Right atrium auricular region (tissue), 2 donors: Measurements from ENCODE around the gene TRIM31. TPM values are rescaled to one million over a fixed set of nuclear protein-coding genes. Genes with fewer than 3 reads are reported as not detected.
A peak's percentile ranks its signal among the peaks of the same experiment; 100 is the strongest.

Experiments used
- DNase-seq: peaks from one replicate; pipeline ENCODE4 v3.0.0-alpha.2; 2019; ENCODE audit warnings: low spot score
- H3K27ac ChIP-seq, 2 donors: fragments of 200-600 bp; sonication (generic); 1 replicate in 1 of 2; 2 replicates in 1 of 2; pipeline ENCODE4 v1.5.1; 2016 to 2019
- H3K27me3 ChIP-seq, 2 donors: fragments of 200-600 bp; sonication (generic); one replicate each; pipeline versions ENCODE4 v1.5.1 to v1.6.0; 2017 to 2019
- H3K36me3 ChIP-seq: fragments of 200-600 bp; sonication (generic); one replicate; pipeline ENCODE4 v1.5.1; 2016
- H3K4me1 ChIP-seq, 2 donors: fragments of 200-600 bp; sonication (generic); one replicate each; pipeline versions ENCODE4 v1.5.1 to v1.6.0; 2017 to 2019
- H3K4me3 ChIP-seq, 2 donors: fragments of 200-600 bp; sonication (generic); 1 replicate in 1 of 2; 2 replicates in 1 of 2; pipeline ENCODE4 v1.5.1; 2017 to 2019; ENCODE audit warnings: mild to moderate bottlenecking in 1 of 2, moderate library complexity in 1 of 2
- H3K9me3 ChIP-seq, 2 donors: fragments of 200-600 bp; sonication (generic); one replicate each; pipeline ENCODE4 v1.5.1; 2019
- total RNA-seq, 2 donors: library from RNA; depleted of rRNA; stranded (reverse); fragments of >200 nt; gene quantifications; one replicate each; pipeline ENCODE4 v1.1.0, GENCODE V29; 2016
- TF ChIP-seq, protein P1 (sequence below), 2 donors: fragments of 200-600 bp; sonication (generic); IDR thresholded peaks; one replicate each; pipeline ENCODE4 v1.5.1; 2019; ENCODE audit warnings: antibody characterized with exemption in 2 of 2

TRIM31 gene
- total RNA-seq, 2 donors from 2014 or later = not detected

DNA sequence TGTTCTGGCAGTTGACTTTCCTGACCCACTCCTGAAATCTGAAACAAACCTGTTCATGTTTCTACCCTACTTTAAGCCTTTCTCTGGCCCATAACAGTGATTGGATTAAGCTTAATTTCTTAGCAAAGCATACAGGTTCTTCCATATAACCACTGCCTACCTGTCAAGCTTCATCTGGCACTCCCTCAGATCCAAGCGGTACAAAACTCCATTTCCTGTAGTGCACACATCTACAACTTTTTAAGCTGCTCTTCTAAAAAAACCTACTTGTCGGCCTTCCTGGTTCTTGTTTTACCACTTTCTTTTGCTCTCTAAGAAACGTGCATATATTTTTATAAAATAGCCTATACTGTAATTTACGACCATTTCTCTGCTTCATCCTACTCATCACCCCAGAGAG is 46.8 kb downstream of the TRIM31 start:
- no peaks in the 10 kb centered on the region for H3K9me3 ChIP-seq
- H3K27ac ChIP-seq = peak overlapping the region; percentile 90 to 95
- H3K36me3 ChIP-seq = peaks cover 12% of the 10 kb centered on the region
- H3K27me3 ChIP-seq = no peaks in the 10 kb centered on the region
- DNase-seq = no peak
- TF ChIP-seq, protein P1, sequence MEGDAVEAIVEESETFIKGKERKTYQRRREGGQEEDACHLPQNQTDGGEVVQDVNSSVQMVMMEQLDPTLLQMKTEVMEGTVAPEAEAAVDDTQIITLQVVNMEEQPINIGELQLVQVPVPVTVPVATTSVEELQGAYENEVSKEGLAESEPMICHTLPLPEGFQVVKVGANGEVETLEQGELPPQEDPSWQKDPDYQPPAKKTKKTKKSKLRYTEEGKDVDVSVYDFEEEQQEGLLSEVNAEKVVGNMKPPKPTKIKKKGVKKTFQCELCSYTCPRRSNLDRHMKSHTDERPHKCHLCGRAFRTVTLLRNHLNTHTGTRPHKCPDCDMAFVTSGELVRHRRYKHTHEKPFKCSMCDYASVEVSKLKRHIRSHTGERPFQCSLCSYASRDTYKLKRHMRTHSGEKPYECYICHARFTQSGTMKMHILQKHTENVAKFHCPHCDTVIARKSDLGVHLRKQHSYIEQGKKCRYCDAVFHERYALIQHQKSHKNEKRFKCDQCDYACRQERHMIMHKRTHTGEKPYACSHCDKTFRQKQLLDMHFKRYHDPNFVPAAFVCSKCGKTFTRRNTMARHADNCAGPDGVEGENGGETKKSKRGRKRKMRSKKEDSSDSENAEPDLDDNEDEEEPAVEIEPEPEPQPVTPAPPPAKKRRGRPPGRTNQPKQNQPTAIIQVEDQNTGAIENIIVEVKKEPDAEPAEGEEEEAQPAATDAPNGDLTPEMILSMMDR (IDR thresholded peaks at IDR 0.05) = no peak
- peak overlapping the region; percentile 60 to 71 for H3K4me3 ChIP-seq
- peaks cover 0 to 25% of the 10 kb centered on the region in 2 donors for H3K4me1 ChIP-seq

DNA sequence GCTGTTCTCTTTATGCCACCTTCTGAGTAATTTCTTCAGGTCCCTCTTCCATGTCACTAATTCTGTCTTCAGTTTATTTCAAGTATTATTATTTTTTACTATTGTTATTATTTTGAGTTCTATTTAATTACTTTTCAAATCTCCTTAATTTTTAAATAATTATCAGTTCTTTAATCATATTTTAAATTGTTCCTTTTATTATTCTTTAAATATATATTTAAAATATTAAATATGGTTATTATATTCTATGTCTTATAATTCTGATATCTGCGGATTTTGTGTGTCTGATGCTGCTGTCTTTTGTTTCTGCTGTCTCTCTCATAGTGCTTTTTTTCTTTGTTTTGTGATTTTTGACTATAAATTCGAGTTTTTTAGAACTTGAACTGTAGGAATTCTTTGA is 49.6 kb downstream of the TRIM31 start:
- TF ChIP-seq, protein P1 (IDR thresholded peaks at IDR 0.05) = no peak
- H3K27ac ChIP-seq = no peak overlapping the region
- no peak for DNase-seq
- no peaks in the 10 kb centered on the region for H3K27me3 ChIP-seq
- no peaks in the 10 kb centered on the region for H3K36me3 ChIP-seq
- H3K9me3 ChIP-seq = no peaks in the 10 kb centered on the region
- peaks cover 0 to 33% of the 10 kb centered on the region in 2 donors for H3K4me1 ChIP-seq
- H3K4me3 ChIP-seq = no peak overlapping the region

DNA sequence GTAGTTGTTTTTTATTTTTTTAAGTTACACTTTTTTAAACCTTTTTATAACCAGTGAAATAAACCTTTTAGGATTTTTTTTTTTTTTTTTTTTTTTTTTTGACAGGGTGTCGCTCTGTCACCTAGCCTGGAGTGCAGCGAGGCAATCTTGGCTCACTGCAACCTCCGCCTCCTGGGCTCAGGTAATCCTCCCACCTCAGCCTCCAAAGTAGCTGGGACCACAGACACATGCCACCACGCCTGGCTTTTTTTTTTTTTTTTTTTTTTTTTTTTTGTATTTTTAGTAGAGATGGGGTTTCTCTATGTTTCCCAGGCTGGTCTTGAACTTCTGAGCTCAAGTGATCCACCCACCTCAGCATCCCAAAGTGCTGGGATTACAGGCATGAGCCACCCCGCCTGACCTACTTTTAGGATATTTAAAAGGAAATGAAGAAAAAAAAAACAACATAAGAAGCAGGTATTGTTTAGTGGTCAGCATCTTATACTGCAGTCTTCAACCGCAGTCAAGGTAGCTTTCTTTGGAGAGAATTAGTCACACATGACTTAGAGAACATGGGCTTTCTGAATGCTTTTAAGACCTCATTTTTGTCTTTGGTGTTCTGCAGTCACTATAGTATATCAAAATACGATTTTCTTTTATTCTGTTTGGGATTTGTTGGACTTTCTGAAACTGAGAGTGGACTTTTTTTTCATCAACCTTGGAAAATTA is 50.3 kb downstream of the TRIM31 start:
- TF ChIP-seq, protein P1 (IDR thresholded peaks at IDR 0.05) = no peak
- Histone ChIP-seq H3K36me3 (no peaks in the 10 kb centered on the region), H3K4me3 (no peak overlapping the region), H3K27ac (peak overlapping the region in 1 of 2 donors; percentile 93), H3K4me1 (peaks cover 0 to 29% of the 10 kb centered on the region in 2 donors), H3K9me3 (no peaks in the 10 kb centered on the region), H3K27me3 (no peaks in the 10 kb centered on the region)
- no peak for DNase-seq

DNA sequence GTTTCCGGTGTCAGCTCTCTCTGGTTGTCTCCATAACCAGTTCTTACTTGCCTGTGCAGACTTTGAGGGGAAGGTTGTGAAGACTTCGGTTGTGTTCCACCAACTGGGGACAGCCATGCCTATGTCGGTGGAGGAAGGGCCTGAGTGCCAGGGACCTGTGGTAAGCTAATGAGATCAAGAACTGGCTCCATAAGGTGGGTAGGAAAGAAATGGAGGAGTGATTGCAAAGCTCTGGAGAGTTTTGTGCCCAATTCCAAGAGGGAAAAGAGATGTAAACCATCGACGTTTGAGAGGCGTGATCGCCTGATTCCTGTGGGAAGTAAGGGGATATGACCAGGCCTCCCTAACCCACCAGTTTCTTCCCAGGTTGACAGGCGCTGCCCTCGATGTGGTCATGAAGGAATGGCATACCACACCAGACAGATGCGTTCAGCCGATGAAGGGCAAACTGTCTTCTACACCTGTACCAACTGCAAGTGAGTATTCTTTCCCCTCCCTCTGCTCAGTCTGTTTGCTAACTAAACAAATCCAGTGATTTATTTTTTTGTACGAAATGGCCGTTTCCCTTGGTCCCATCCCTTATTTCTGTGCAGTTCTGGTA is 50.9 kb downstream of the TRIM31 start:
- H3K9me3 ChIP-seq = no peaks in the 10 kb centered on the region
- H3K27ac ChIP-seq = peak overlapping the region; percentile 84 to 93
- peak overlapping the region; percentile 83 to 86 for H3K4me3 ChIP-seq
- H3K36me3 ChIP-seq = no peaks in the 10 kb centered on the region
- H3K4me1 ChIP-seq = peaks cover 0 to 27% of the 10 kb centered on the region in 2 donors
- TF ChIP-seq, protein P1 (IDR thresholded peaks at IDR 0.05) = no peak
- H3K27me3 ChIP-seq = no peaks in the 10 kb centered on the region
- DNase-seq = no peak

DNA sequence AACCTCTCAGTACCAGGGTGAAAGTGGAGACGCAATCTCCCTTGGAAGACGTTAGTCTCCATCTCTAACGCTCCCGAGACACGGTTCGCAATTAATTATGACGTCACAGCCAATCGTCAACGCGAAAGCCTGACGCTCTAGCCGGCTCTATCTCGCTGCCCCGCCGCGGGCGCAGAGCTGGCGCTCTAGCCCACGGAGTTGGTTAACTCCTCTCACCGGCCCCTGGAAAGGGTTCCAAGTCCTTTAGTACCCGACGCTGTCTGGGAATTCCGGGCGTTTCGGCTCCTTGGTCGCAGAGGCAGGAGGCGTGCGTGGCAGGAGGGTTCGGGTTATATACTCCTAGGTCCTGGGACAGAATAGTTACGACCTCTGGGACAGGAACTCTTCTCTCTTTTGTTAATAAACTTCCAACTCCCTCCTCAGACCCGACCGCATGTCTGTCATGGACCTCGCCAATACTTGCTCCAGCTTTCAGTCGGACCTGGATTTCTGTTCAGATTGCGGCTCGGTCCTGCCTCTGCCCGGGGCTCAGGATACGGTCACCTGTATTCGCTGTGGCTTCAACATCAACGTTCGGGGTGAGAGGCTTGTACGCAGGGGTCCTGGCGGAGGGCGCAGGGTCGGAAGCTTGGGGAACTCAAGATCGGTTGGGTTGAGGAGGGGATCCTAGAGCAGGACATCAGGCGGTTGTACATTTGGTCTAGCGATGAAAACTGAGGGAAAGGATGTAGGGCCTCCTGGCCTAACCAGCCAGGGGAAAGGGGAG is 51.6 kb downstream of the TRIM31 start, which contains the start of gene POLR1H:
TSS of gene POLR1H (plus strand) at position 174 of the 766 bp plus-strand sequence. CDS start at position 434, 260 bp downstream.
- Histone ChIP-seq H3K36me3 (no peaks in the 10 kb centered on the region), H3K4me1 (peaks cover 0 to 26% of the 10 kb centered on the region in 2 donors)

More for the DNA sequence above, 51.6 kb downstream of the TRIM31 start, which contains the start of gene POLR1H:
- DNase-seq = peak; percentile 95
- Histone ChIP-seq H3K27ac (peak within 1 kb of the TSS; percentile 84 to 93), H3K9me3 (no peaks in the 10 kb centered on the region), H3K27me3 (no peaks in the 10 kb centered on the region), H3K4me3 (peak within 1 kb of the TSS; percentile 83 to 86)
- TF ChIP-seq, protein P1 (IDR thresholded peaks at IDR 0.05) = peak in 1 of 2 donors; percentile 19
